MM.1S (cell line): ENCODE measurements around the gene CRYZL1.
A peak's percentile ranks its signal among the peaks of the same experiment; 100 is the strongest.

Source experiments
- DNase-seq: peaks from one replicate; pipeline ENCODE4 v3.0.0-alpha.2; 2015
- H2AFZ ChIP-seq: fragments of 300-600 bp; sonication (generic); 2 replicates; pipeline ENCODE4 v1.6.0; 2016; ENCODE audit warnings: antibody characterized with exemption, low read length
- H3F3A ChIP-seq: fragments of 300-600 bp; sonication (generic); 2 replicates; pipeline ENCODE4 v1.6.1; 2016; ENCODE audit warnings: mild to moderate bottlenecking, antibody characterized with exemption, low read length, moderate library complexity, mixed read lengths; ENCODE audit not compliant: insufficient read depth
- H3K27ac ChIP-seq: fragments of 300-600 bp; sonication (generic); 2 replicates; pipeline ENCODE4 v1.5.1; 2016; ENCODE audit warnings: mild to moderate bottlenecking, low read length
- H3K27me3 ChIP-seq: fragments of 300-600 bp; sonication (generic); replicated peaks from 2 replicates; pipeline ENCODE4 v1.6.0; 2016; ENCODE audit warnings: low read length; ENCODE audit not compliant: insufficient read depth
- H3K36me3 ChIP-seq: fragments of 300-600 bp; sonication (generic); replicated peaks from 2 replicates; pipeline ENCODE4 v1.6.1; 2016; ENCODE audit warnings: mild to moderate bottlenecking, low read length, mixed read lengths; ENCODE audit not compliant: insufficient read depth
- H3K4me1 ChIP-seq: fragments of 300-600 bp; sonication (generic); 2 replicates; pipeline ENCODE4 v1.6.1; 2016; ENCODE audit warnings: low read length, mixed read lengths
- H3K4me2 ChIP-seq: fragments of 300-600 bp; sonication (generic); 2 replicates; pipeline ENCODE4 v1.6.0; 2016; ENCODE audit warnings: low read depth, low read length
- H3K4me3 ChIP-seq: fragments of 300-600 bp; sonication (generic); 2 replicates; pipeline ENCODE4 v1.5.1; 2016; ENCODE audit warnings: low read length, mixed read lengths
- H3K79me2 ChIP-seq: fragments of 300-600 bp; sonication (generic); 2 replicates; pipeline ENCODE4 v1.6.1; 2016; ENCODE audit warnings: mixed run types, low read length, mixed read lengths
- H3K9ac ChIP-seq: fragments of 300-600 bp; sonication (generic); 2 replicates; pipeline ENCODE4 v1.6.1; 2016; ENCODE audit warnings: low read length, mixed read lengths
- H3K9me2 ChIP-seq: fragments of 300-600 bp; sonication (generic); replicated peaks from 2 replicates; pipeline ENCODE4 v1.6.1; 2016; ENCODE audit warnings: mild to moderate bottlenecking, low read length, mixed read lengths; ENCODE audit not compliant: insufficient read depth
- H3K9me3 ChIP-seq: fragments of 300-600 bp; sonication (generic); replicated peaks from 2 replicates; pipeline ENCODE4 v1.6.1; 2016; ENCODE audit warnings: mild to moderate bottlenecking, low read length, mixed read lengths; ENCODE audit not compliant: insufficient read depth
- H4K20me1 ChIP-seq: fragments of 300-600 bp; sonication (generic); 2 replicates; pipeline ENCODE4 v1.6.1; 2016; ENCODE audit warnings: mild to moderate bottlenecking, low read length, moderate library complexity, mixed read lengths; ENCODE audit not compliant: insufficient read depth
- CTCF ChIP-seq: fragments of 300-600 bp; sonication (generic); IDR thresholded peaks from 2 replicates; pipeline ENCODE4 v1.5.1; 2016; ENCODE audit warnings: antibody characterized with exemption, low read length, mixed read lengths
- EZH2 ChIP-seq: fragments of 300-600 bp; sonication (generic); optimal IDR thresholded peaks from 2 replicates; pipeline ENCODE3; 2017; ENCODE audit warnings: low read depth, mild to moderate bottlenecking, antibody characterized with exemption, low read length, mixed read lengths
- EZH2phosphoT487 ChIP-seq: fragments of 300-600 bp; sonication (generic); IDR thresholded peaks from 2 replicates; pipeline ENCODE4 v1.6.1; 2018; ENCODE audit warnings: antibody characterized with exemption, low read length

The CRYZL1 gene

GRCh38 chr21:33546086-33546485 is 95.5 kb downstream of the CRYZL1 start:
- H2AFZ ChIP-seq: no peak overlapping the region
- TF ChIP-seq CTCF: no peak
- no peak for TF ChIP-seq EZH2phosphoT487
- no peak for TF ChIP-seq EZH2
- peaks cover 54% of the 10 kb centered on the region for H4K20me1 ChIP-seq
- peaks cover 13% of the 10 kb centered on the region; the same call in 1 of the 2 replicates for H3K4me1 ChIP-seq
- peaks cover 87% of the 10 kb centered on the region for H3K79me2 ChIP-seq
- H3K36me3 ChIP-seq: peaks cover 29% of the 10 kb centered on the region
- H3K27me3 ChIP-seq: no peaks in the 10 kb centered on the region
- H3K9me2 ChIP-seq: no peaks in the 10 kb centered on the region
- no peaks in the 10 kb centered on the region for H3K9me3 ChIP-seq
- DNase-seq: no peak
- no peak overlapping the region for H3K9ac ChIP-seq
- H3F3A ChIP-seq: peaks cover 23% of the 10 kb centered on the region
- no peak overlapping the region for H3K4me3 ChIP-seq
- no peak overlapping the region for H3K4me2 ChIP-seq
- no peak overlapping the region for H3K27ac ChIP-seq

GRCh38 chr21:33544451-33545195 is 96.9 kb downstream of the CRYZL1 start:
- Histone ChIP-seq H3K4me1 (peaks cover 21% of the 10 kb centered on the region), H3F3A (peaks cover 29% of the 10 kb centered on the region), H3K27ac (no peak overlapping the region), H2AFZ (no peak overlapping the region), H3K79me2 (peaks cover 87% of the 10 kb centered on the region), H3K36me3 (peaks cover 14% of the 10 kb centered on the region), H4K20me1 (peaks cover 46% of the 10 kb centered on the region), H3K4me2 (peak overlapping the region; percentile 90), H3K27me3 (no peaks in the 10 kb centered on the region), H3K9me2 (no peaks in the 10 kb centered on the region), H3K4me3 (peak overlapping the region; percentile 83), H3K9ac (peak overlapping the region; percentile 97; the same call in 1 of the 2 replicates), H3K9me3 (no peaks in the 10 kb centered on the region)
- TF ChIP-seq CTCF (no peak), EZH2phosphoT487 (no peak), EZH2 (no peak)
- DNase-seq: no peak

GRCh38 chr21:33543505-33544129 is 97.9 kb downstream of the CRYZL1 start:
- no peaks in the 10 kb centered on the region for H3K27me3 ChIP-seq
- H3K4me2 ChIP-seq: peak overlapping the region; percentile 90
- peaks cover 87% of the 10 kb centered on the region for H3K79me2 ChIP-seq
- H3K4me3 ChIP-seq: peak overlapping the region; percentile 83
- peaks cover 43% of the 10 kb centered on the region for H4K20me1 ChIP-seq
- peaks cover 21% of the 10 kb centered on the region for H3K4me1 ChIP-seq
- peaks cover 29% of the 10 kb centered on the region for H3F3A ChIP-seq
- DNase-seq: no peak
- H3K27ac ChIP-seq: peak overlapping the region; percentile 96
- H3K9me3 ChIP-seq: no peaks in the 10 kb centered on the region
- peaks cover 13% of the 10 kb centered on the region; the same call in 1 of the 2 replicates for H3K36me3 ChIP-seq
- 0 out of 2 replicates have a peak overlapping the region, but pooled peaks have one; percentile 37 for H2AFZ ChIP-seq
- H3K9me2 ChIP-seq: no peaks in the 10 kb centered on the region
- TF ChIP-seq EZH2 (no peak), EZH2phosphoT487 (no peak), CTCF (no peak)
- H3K9ac ChIP-seq: peak overlapping the region; percentile 97
